Neural cell (in vitro differentiated cells): Measurements from ENCODE around the gene COL4A4. TPM values are rescaled to one million over a fixed set of nuclear protein-coding genes. Genes with fewer than 3 reads are reported as not detected.
A peak's percentile ranks its signal among the peaks of the same experiment; 100 is the strongest.

Source experiments
- H2AFZ ChIP-seq: fragments of 200-600, 300-800 bp; sonication (generic), shearing (Covaris generic); 2 replicates; pipeline ENCODE4 v1.6.0; 2014; ENCODE audit warnings: low read depth, mild to moderate bottlenecking, antibody characterized with exemption, low read length, moderate library complexity
- H3F3A ChIP-seq: fragments of 200-600 bp; shearing (Covaris generic); 2 replicates; pipeline ENCODE4 v1.6.1; 2016; ENCODE audit warnings: mild to moderate bottlenecking, moderate library complexity, mixed read lengths, antibody characterized with exemption, low read length; ENCODE audit not compliant: insufficient read depth, poor library complexity, severe bottlenecking
- H3K27ac ChIP-seq: fragments of 200-600, 300-800 bp; sonication (generic), shearing (Covaris generic); 2 replicates; pipeline ENCODE4 v1.5.1; 2014; ENCODE audit warnings: mild to moderate bottlenecking, low read length, moderate library complexity
- H3K27me3 ChIP-seq: fragments of 300-800, 200-600 bp; sonication (generic), shearing (Covaris generic); 2 replicates; pipeline ENCODE4 v1.6.0; 2014; ENCODE audit warnings: mild to moderate bottlenecking, low read depth, low read length, moderate library complexity; ENCODE audit not compliant: insufficient read depth
- H3K36me3 ChIP-seq: fragments of 300-800, 200-600 bp; sonication (generic), shearing (Covaris generic); 2 replicates; pipeline ENCODE4 v1.5.1; 2014; ENCODE audit warnings: mild to moderate bottlenecking, antibody characterized with exemption, low read length, moderate library complexity; ENCODE audit not compliant: insufficient read depth
- H3K4me2 ChIP-seq: fragments of 300-800, 200-600 bp; sonication (generic), shearing (Covaris generic); 2 replicates; pipeline ENCODE4 v1.6.0; 2014; ENCODE audit warnings: mild to moderate bottlenecking, low read length
- H3K4me3 ChIP-seq: fragments of 300-800, 200-600 bp; sonication (generic), shearing (Covaris generic); 2 replicates; pipeline ENCODE4 v1.5.1; 2014; ENCODE audit warnings: mild to moderate bottlenecking, low read length, moderate library complexity
- H3K79me2 ChIP-seq: fragments of 200-600 bp; shearing (Covaris generic); replicated peaks from 2 replicates; pipeline ENCODE4 v1.6.0; 2014; ENCODE audit warnings: mild to moderate bottlenecking, low read length, moderate library complexity; ENCODE audit not compliant: insufficient read depth
- H3K9ac ChIP-seq: fragments of 300-800, 200-600 bp; sonication (generic), shearing (Covaris generic); 2 replicates; pipeline ENCODE4 v1.6.1; 2016; ENCODE audit warnings: mild to moderate bottlenecking, low read length, mixed read lengths
- H3K9me2 ChIP-seq: fragments of 200-600 bp; shearing (Covaris generic); 2 replicates; pipeline ENCODE4 v1.6.1; 2016; ENCODE audit warnings: mild to moderate bottlenecking, low read length, mixed read lengths; ENCODE audit not compliant: insufficient read depth
- H3K9me3 ChIP-seq: fragments of 200-600, 300-800 bp; sonication (generic), shearing (Covaris generic); 2 replicates; pipeline ENCODE4 v1.6.1; 2016; ENCODE audit warnings: mild to moderate bottlenecking, mixed run types, low read length, moderate library complexity, mixed read lengths
- H4K20me1 ChIP-seq: fragments of 200-600 bp; shearing (Covaris generic); 2 replicates; pipeline ENCODE4 v1.6.1; 2016; ENCODE audit warnings: mild to moderate bottlenecking, mixed run types; ENCODE audit not compliant: insufficient read depth
- EP300 ChIP-seq: fragments of 450-650 bp; conservative IDR thresholded peaks from 2 replicates; pipeline ENCODE4 v1.6.1; 2014; ENCODE audit warnings: antibody characterized with exemption, mild to moderate bottlenecking, moderate library complexity; ENCODE audit not compliant: poor library complexity, severe bottlenecking
- EZH2 ChIP-seq: fragments of 200-600, 300-800 bp; shearing (Covaris generic), sonication (generic); IDR thresholded peaks from 2 replicates; pipeline ENCODE4 v1.6.1; 2014; ENCODE audit warnings: antibody characterized with exemption, low read length, borderline replicate concordance, mild to moderate bottlenecking; ENCODE audit not compliant: insufficient read depth, poor library complexity, severe bottlenecking
- MXI1 ChIP-seq: fragments of 450-650 bp; conservative IDR thresholded peaks from 2 replicates; pipeline ENCODE4 v1.6.1; 2014; ENCODE audit warnings: antibody characterized with exemption, mild to moderate bottlenecking; ENCODE audit not compliant: poor library complexity, severe bottlenecking
- POLR2AphosphoS5 ChIP-seq: IDR thresholded peaks from 2 replicates; pipeline ENCODE4 v1.6.1; 2012
- SMC3 ChIP-seq: fragments of 450-650 bp; conservative IDR thresholded peaks from 2 replicates; pipeline ENCODE4 v1.6.1; 2014; ENCODE audit warnings: antibody characterized with exemption, mild to moderate bottlenecking, moderate library complexity; ENCODE audit not compliant: poor library complexity
- polyA plus RNA-seq: library from polyadenylated mRNA; depleted of rRNA; stranded (reverse); fragments of >200 nt; gene quantifications from 2 replicates; pipeline ENCODE4 v1.2.3, GENCODE V29; 2014
- TF ChIP-seq, protein P1 (sequence below): IDR thresholded peaks from 2 replicates; pipeline ENCODE4 v1.6.1; 2012; ENCODE audit warnings: borderline replicate concordance
- TF ChIP-seq, protein P2 (sequence below): fragments of 450-650 bp; IDR thresholded peaks from 2 replicates; pipeline ENCODE4 v1.5.1; 2014; ENCODE audit warnings: antibody characterized with exemption, mild to moderate bottlenecking, moderate library complexity; ENCODE audit not compliant: poor library complexity, severe bottlenecking

The COL4A4 gene
- polyA plus RNA-seq, 1 donor from 2014 or later: 0.35 TPM

DNA sequence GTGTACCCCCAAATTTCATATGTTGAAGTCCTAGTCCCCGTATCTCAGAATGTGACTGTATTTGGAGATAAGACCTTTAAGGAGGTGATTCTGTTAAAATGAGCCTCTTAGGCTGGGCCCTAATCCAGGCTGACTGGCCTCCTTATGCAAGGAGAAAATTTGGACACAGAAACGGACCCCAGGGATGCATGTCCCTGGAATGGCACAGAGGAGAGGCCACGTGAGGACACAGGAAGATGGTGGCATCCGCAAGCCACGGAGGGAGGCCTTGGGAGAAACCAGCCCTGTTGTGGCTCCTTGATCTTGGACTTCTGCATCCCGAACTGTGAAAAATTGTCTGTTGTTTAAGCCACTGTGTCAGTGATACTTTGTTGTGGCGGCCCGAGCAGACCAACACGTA, 150.7 kb downstream of the COL4A4 start:
- no peak overlapping the region for H3K4me3 ChIP-seq
- H3K27me3 ChIP-seq: no peaks in the 10 kb centered on the region
- no peaks in the 10 kb centered on the region for H3K79me2 ChIP-seq
- no peak overlapping the region for H2AFZ ChIP-seq
- no peaks in the 10 kb centered on the region for H4K20me1 ChIP-seq
- TF ChIP-seq SMC3: no peak
- TF ChIP-seq, protein P1, sequence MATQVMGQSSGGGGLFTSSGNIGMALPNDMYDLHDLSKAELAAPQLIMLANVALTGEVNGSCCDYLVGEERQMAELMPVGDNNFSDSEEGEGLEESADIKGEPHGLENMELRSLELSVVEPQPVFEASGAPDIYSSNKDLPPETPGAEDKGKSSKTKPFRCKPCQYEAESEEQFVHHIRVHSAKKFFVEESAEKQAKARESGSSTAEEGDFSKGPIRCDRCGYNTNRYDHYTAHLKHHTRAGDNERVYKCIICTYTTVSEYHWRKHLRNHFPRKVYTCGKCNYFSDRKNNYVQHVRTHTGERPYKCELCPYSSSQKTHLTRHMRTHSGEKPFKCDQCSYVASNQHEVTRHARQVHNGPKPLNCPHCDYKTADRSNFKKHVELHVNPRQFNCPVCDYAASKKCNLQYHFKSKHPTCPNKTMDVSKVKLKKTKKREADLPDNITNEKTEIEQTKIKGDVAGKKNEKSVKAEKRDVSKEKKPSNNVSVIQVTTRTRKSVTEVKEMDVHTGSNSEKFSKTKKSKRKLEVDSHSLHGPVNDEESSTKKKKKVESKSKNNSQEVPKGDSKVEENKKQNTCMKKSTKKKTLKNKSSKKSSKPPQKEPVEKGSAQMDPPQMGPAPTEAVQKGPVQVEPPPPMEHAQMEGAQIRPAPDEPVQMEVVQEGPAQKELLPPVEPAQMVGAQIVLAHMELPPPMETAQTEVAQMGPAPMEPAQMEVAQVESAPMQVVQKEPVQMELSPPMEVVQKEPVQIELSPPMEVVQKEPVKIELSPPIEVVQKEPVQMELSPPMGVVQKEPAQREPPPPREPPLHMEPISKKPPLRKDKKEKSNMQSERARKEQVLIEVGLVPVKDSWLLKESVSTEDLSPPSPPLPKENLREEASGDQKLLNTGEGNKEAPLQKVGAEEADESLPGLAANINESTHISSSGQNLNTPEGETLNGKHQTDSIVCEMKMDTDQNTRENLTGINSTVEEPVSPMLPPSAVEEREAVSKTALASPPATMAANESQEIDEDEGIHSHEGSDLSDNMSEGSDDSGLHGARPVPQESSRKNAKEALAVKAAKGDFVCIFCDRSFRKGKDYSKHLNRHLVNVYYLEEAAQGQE: no peak
- H3K27ac ChIP-seq: no peak overlapping the region
- no peak overlapping the region for H3K9ac ChIP-seq
- H3K4me2 ChIP-seq: no peak overlapping the region
- no peaks in the 10 kb centered on the region for H3K36me3 ChIP-seq
- H3K9me2 ChIP-seq: no peaks in the 10 kb centered on the region
- H3K9me3 ChIP-seq: no peaks in the 10 kb centered on the region
- no peaks in the 10 kb centered on the region for H3F3A ChIP-seq

DNA sequence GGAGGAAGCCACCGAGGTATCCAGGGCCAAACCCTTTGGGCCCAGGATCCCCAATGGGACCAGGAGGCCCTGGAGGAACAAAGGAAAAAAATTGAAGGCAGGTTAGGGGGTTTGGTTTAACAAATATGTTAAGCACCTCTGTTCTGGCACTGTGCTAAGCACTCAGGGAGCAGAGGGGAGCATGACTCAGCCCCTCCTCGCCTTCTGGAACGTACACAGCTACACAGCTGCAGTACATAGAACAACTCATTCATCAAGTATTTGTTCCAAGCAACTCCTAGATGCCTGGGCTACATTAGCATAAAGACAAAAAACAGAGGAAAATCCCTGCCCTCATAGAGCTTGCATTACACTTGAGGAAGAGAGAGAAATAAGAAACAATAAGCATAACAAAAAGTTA, 153.6 kb downstream of the COL4A4 start:
- no peaks in the 10 kb centered on the region for H3K9me2 ChIP-seq
- H3K4me2 ChIP-seq: no peak overlapping the region
- H3K27ac ChIP-seq: peak overlapping the region; percentile 25
- no peaks in the 10 kb centered on the region for H3K36me3 ChIP-seq
- H3K9ac ChIP-seq: no peak overlapping the region
- TF ChIP-seq EP300 (no peak), SMC3 (no peak), MXI1 (no peak), POLR2AphosphoS5 (no peak), EZH2 (no peak)
- TF ChIP-seq, protein P1: no peak
- TF ChIP-seq, protein P2, sequence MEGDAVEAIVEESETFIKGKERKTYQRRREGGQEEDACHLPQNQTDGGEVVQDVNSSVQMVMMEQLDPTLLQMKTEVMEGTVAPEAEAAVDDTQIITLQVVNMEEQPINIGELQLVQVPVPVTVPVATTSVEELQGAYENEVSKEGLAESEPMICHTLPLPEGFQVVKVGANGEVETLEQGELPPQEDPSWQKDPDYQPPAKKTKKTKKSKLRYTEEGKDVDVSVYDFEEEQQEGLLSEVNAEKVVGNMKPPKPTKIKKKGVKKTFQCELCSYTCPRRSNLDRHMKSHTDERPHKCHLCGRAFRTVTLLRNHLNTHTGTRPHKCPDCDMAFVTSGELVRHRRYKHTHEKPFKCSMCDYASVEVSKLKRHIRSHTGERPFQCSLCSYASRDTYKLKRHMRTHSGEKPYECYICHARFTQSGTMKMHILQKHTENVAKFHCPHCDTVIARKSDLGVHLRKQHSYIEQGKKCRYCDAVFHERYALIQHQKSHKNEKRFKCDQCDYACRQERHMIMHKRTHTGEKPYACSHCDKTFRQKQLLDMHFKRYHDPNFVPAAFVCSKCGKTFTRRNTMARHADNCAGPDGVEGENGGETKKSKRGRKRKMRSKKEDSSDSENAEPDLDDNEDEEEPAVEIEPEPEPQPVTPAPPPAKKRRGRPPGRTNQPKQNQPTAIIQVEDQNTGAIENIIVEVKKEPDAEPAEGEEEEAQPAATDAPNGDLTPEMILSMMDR: no peak
- no peak overlapping the region for H3K4me3 ChIP-seq
- no peaks in the 10 kb centered on the region for H3K79me2 ChIP-seq
- no peaks in the 10 kb centered on the region for H3K27me3 ChIP-seq
- H4K20me1 ChIP-seq: no peaks in the 10 kb centered on the region
- no peaks in the 10 kb centered on the region for H3K9me3 ChIP-seq
- H3F3A ChIP-seq: peaks cover 7% of the 10 kb centered on the region
- no peak overlapping the region for H2AFZ ChIP-seq
